Stomach (tissue), 9 donors: ENCODE data around the gene MAP7D3. TPM values are rescaled to one million over a fixed set of nuclear protein-coding genes. Genes with fewer than 3 reads are reported as not detected.

Source experiments
- DNase-seq, 2 donors: peaks; one replicate each; pipeline versions ENCODE4 v3.0.0 to v3.0.0-alpha.2; 2013 to 2019
- H3K27ac ChIP-seq, 5 donors: fragments of 200-600 bp in 4 of 5; sonication (generic) in 4 of 5; one replicate each; pipeline ENCODE4 v1.5.1; 2013 to 2019; ENCODE audit warnings: mild to moderate bottlenecking in 1 of 5, moderate library complexity in 1 of 5
- H3K27me3 ChIP-seq, 3 donors: fragments of 200-600 bp; sonication (generic); one replicate each; pipeline ENCODE4 v1.5.1; 2017 to 2019; ENCODE audit warnings: mixed run types in 1 of 3
- H3K36me3 ChIP-seq, 4 donors: fragments of 200-600 bp; sonication (generic); 1 replicate in 3 of 4; 2 replicates in 1 of 4; pipeline ENCODE4 v1.5.1; 2016 to 2019
- H3K4me1 ChIP-seq, 4 donors: fragments of 200-600 bp; sonication (generic); one replicate each; pipeline ENCODE4 v1.5.1; 2016 to 2019
- H3K4me3 ChIP-seq, 4 donors: fragments of 200-600 bp; sonication (generic) in 3 of 4; one replicate each; pipeline ENCODE4 v1.5.1; 2016 to 2019; ENCODE audit warnings: mild to moderate bottlenecking in 1 of 4
- H3K9me3 ChIP-seq, 4 donors: fragments of 200-600 bp; sonication (generic); one replicate each; pipeline ENCODE4 v1.5.1; 2016 to 2019
- CTCF ChIP-seq, 7 experiments: fragments of 450-650 bp in 4 of 7; fragments of 200-600 bp in 3 of 7; sonication (generic) in 3 of 7; IDR thresholded peaks; one replicate each; pipeline ENCODE4 v1.5.1; 2016 to 2019; ENCODE audit warnings: antibody characterized with exemption in 7 of 7, control low read depth in 2 of 7, mild to moderate bottlenecking in 1 of 7
- EP300 ChIP-seq: sonication (generic); formaldehyde crosslinking; IDR thresholded peaks from one replicate; pipeline ENCODE4 v1.6.1; 2017; ENCODE audit warnings: antibody characterized with exemption
- POLR2A ChIP-seq, 4 donors: fragments of 450-650 bp; IDR thresholded peaks; one replicate each; pipeline ENCODE4 v1.6.1; 2016; ENCODE audit warnings: antibody characterized with exemption in 4 of 4, control low read depth in 2 of 4, mild to moderate bottlenecking in 1 of 4, moderate library complexity in 1 of 4
- POLR2AphosphoS5 ChIP-seq, 3 donors: sonication (generic); formaldehyde crosslinking; IDR thresholded peaks; one replicate each; pipeline ENCODE4 v1.6.1; 2016; ENCODE audit warnings: antibody characterized with exemption in 3 of 3
- WGBS, 5 donors: extraction: QIAGEN DNeasy Blood & Tissue Kit in 3 of 5; methylation state at CpG; one replicate each; pipeline versions ENCODE4 v1.1.5 to v1.1.7; 2013 to 2018; 5-methylcytosine and 5-hydroxymethylcytosine counted together
- intact Hi-C: fragments of 100-400 bp; cut with DNase I; formaldehyde crosslinking; loops from one replicate; pipeline ENCODE4 v1.15.1; 2023; ENCODE audit warnings: low total_unique reads
- polyA plus RNA-seq, 3 donors: library from polyadenylated mRNA; stranded (reverse); fragments of 200-250 nt; gene quantifications; one replicate each; pipeline ENCODE4 v1.2.3, GENCODE V29; 2013
- total RNA-seq, 5 donors: library from RNA; depleted of rRNA; stranded (reverse); fragments of >200 nt; gene quantifications; one replicate each; pipeline versions ENCODE4 v1.1.0 to v1.2.3, GENCODE V29; 2014 to 2016
- donor health status: healthy with polysubstance abuse.
- donor health status: Bipolar disorder and iron deficiency.
- donor health status: healthy.

MAP7D3 gene
- total and polyA plus RNA-seq, 8 donors: 2.2 to 14.1 (median 5.6) TPM

- H3K27me3 ChIP-seq: peaks cover 0 to 7% (median 0%) of the 10 kb centered on the region in 3 donors
- peak overlapping the region in 4 of 5 donors; percentile 70 to 84 (median 76) for H3K27ac ChIP-seq
- peaks cover 0 to 25% (median 20%) of the 10 kb centered on the region in 4 donors for H3K4me1 ChIP-seq
- WGBS, 5 donors: 40 to 80% (median 57%) methylated on average over 2 of the region's 2 CpGs
- TF ChIP-seq POLR2AphosphoS5 (IDR thresholded peaks at IDR 0.05): no peak
- peak in 2 of 7 experiments; percentile 11 to 12 for TF ChIP-seq CTCF (IDR thresholded peaks at IDR 0.05)
- no peaks in the 10 kb centered on the region for H3K9me3 ChIP-seq
- intact Hi-C loops: no loop called here
- no peaks in the 10 kb centered on the region for H3K36me3 ChIP-seq
- H3K4me3 ChIP-seq: peak overlapping the region in 2 of 4 donors; percentile 8 to 20
- DNase-seq: no peak
Measured at GRCh38 chrX:136200466-136200865, 50.7 kb downstream of the MAP7D3 start.

- Histone ChIP-seq H3K27ac (peak overlapping the region in 4 of 5 donors; percentile 70 to 84 (median 76)), H3K4me1 (peaks cover 0 to 27% (median 16%) of the 10 kb centered on the region in 4 donors), H3K9me3 (no peaks in the 10 kb centered on the region), H3K27me3 (peaks cover 0 to 7% (median 0%) of the 10 kb centered on the region in 3 donors), H3K36me3 (no peaks in the 10 kb centered on the region), H3K4me3 (peak overlapping the region in 2 of 4 donors; percentile 9 to 25)
- TF ChIP-seq POLR2AphosphoS5 (IDR thresholded peaks at IDR 0.05) (peak; percentile 45 to 83 (median 46)), POLR2A (IDR thresholded peaks at IDR 0.05) (no peak)
- no peak for DNase-seq
- intact Hi-C loops: no loop called here
- WGBS, 5 donors: 64 to 78% (median 78%) methylated on average over 4 of the region's 4 CpGs
Measured at GRCh38 chrX:136199365-136199764, 51.8 kb downstream of the MAP7D3 start.

- peaks cover 0 to 7% (median 0%) of the 10 kb centered on the region in 3 donors for H3K27me3 ChIP-seq
- DNase-seq: no peak
- TF ChIP-seq CTCF (IDR thresholded peaks at IDR 0.05) (no peak), EP300 (no peak), POLR2AphosphoS5 (IDR thresholded peaks at IDR 0.05) (no peak), POLR2A (IDR thresholded peaks at IDR 0.05) (no peak)
- peak overlapping the region in 2 of 4 donors; percentile 9 to 25 for H3K4me3 ChIP-seq
- WGBS, 5 donors: 59 to 89% (median 76%) methylated on average over 6 of the region's 6 CpGs
- peak overlapping the region in 4 of 5 donors; percentile 70 to 84 (median 76) for H3K27ac ChIP-seq
- no peaks in the 10 kb centered on the region for H3K36me3 ChIP-seq
- intact Hi-C loops: no loop called here
- H3K9me3 ChIP-seq: no peaks in the 10 kb centered on the region
- H3K4me1 ChIP-seq: peaks cover under 1 to 27% (median 15%) of the 10 kb centered on the region in 4 donors
Measured at GRCh38 chrX:136198678-136199243, 52.4 kb downstream of the MAP7D3 start.

GRCh38 chrX:136198010-136198409 is 53.2 kb downstream of the MAP7D3 start:
- Histone ChIP-seq H3K4me1 (peaks cover 0 to 29% (median 15%) of the 10 kb centered on the region in 4 donors), H3K36me3 (no peaks in the 10 kb centered on the region), H3K9me3 (no peaks in the 10 kb centered on the region), H3K27me3 (peaks cover 0 to 7% (median 0%) of the 10 kb centered on the region in 3 donors), H3K27ac (peak overlapping the region in 4 of 5 donors; percentile 70 to 84 (median 76)), H3K4me3 (peak overlapping the region in 2 of 4 donors; percentile 5 to 25)
- DNase-seq: no peak
- peak in 1 of 3 donors; percentile 10 for TF ChIP-seq POLR2AphosphoS5 (IDR thresholded peaks at IDR 0.05)
- TF ChIP-seq POLR2A (IDR thresholded peaks at IDR 0.05): no peak
- intact Hi-C loops: no loop called here

- peak in 2 of 3 donors; percentile 19 to 74 for TF ChIP-seq POLR2AphosphoS5 (IDR thresholded peaks at IDR 0.05)
- TF ChIP-seq POLR2A (IDR thresholded peaks at IDR 0.05): no peak
- no peak for TF ChIP-seq CTCF (IDR thresholded peaks at IDR 0.05)
- H3K27me3 ChIP-seq: no peaks in the 10 kb centered on the region
- WGBS, 5 donors: 66 to 85% (median 74%) methylated on average over 7 of the region's 7 CpGs
- H3K9me3 ChIP-seq: no peaks in the 10 kb centered on the region
- H3K36me3 ChIP-seq: no peaks in the 10 kb centered on the region
- no peak for DNase-seq
- peaks cover 4 to 29% (median 15%) of the 10 kb centered on the region in 4 donors for H3K4me1 ChIP-seq
- H3K27ac ChIP-seq: peak overlapping the region in 4 of 5 donors; percentile 70 to 84 (median 76)
- peak overlapping the region in 2 of 4 donors; percentile 3 to 25 for H3K4me3 ChIP-seq
- intact Hi-C loops: no loop called here
Measured at GRCh38 chrX:136196691-136197155, 54.5 kb downstream of the MAP7D3 start.
